NOMO-1 treated with DMSO at 0.1 percent for 48 hours (cell line): ENCODE data around the gene SAC3D1.

Experiments used
- DNase-seq: peaks from one replicate; lab custom pipeline; 2025; ENCODE audit not compliant: unreplicated experiment; lab: John Stamatoyannopoulos, UW

Gene SAC3D1

GRCh38 chr11:65059523-65059922 is 18.5 kb downstream of the SAC3D1 start:
- no peak for DNase-seq

GRCh38 chr11:65059959-65060824 is 19.2 kb downstream of the SAC3D1 start:
- DNase-seq: no peak

GRCh38 chr11:65060913-65061408 is 20.0 kb downstream of the SAC3D1 start:
- peak; percentile 35 for DNase-seq

- DNase-seq: no peak
These were observed 22.5 kb downstream of the SAC3D1 start for GRCh38 chr11:65063532-65063931.

- no peak for DNase-seq
These were observed 23.8 kb downstream of the SAC3D1 start for GRCh38 chr11:65064847-65065240.

- DNase-seq: no peak
These were observed 24.8 kb downstream of the SAC3D1 start for GRCh38 chr11:65065851-65066250.

- DNase-seq: no peak
These were observed 25.3 kb downstream of the SAC3D1 start for GRCh38 chr11:65066315-65066714.

- DNase-seq: no peak
These were observed 25.8 kb downstream of the SAC3D1 start for GRCh38 chr11:65066805-65067291.

GRCh38 chr11:65067446-65067845 is 26.4 kb downstream of the SAC3D1 start:
- no peak for DNase-seq

GRCh38 chr11:65069217-65069616 is 28.2 kb downstream of the SAC3D1 start:
- peak; percentile 64 for DNase-seq

GRCh38 chr11:65071907-65072630 is 31.1 kb downstream of the SAC3D1 start:
- no peak for DNase-seq

- no peak for DNase-seq
These were observed 31.6 kb downstream of the SAC3D1 start for GRCh38 chr11:65072631-65072966.

GRCh38 chr11:65077451-65077850 is 36.4 kb downstream of the SAC3D1 start:
- no peak for DNase-seq

GRCh38 chr11:65078151-65078550 is 37.1 kb downstream of the SAC3D1 start:
- DNase-seq: peak; percentile 39

GRCh38 chr11:65078786-65079342 is 37.9 kb downstream of the SAC3D1 start:
- DNase-seq: no peak

GRCh38 chr11:65083134-65083833 is 42.3 kb downstream of the SAC3D1 start:
- no peak for DNase-seq

- DNase-seq: peak; percentile 95
These were observed 43.0 kb downstream of the SAC3D1 start, which contains the start of the genes CDCA5 and ZFPL1 for GRCh38 chr11:65083834-65084597. Gene CDCA5 (minus strand): TSS chr11:65084040. CDS start chr11:65083978, 62 bp downstream. Gene ZFPL1 (plus strand): TSS chr11:65084222. CDS start chr11:65084699, 477 bp downstream.

- no peak for DNase-seq
These were observed 43.8 kb downstream of the SAC3D1 start for GRCh38 chr11:65084598-65085375.

- DNase-seq: no peak
These were observed 44.4 kb downstream of the SAC3D1 start for GRCh38 chr11:65085446-65085845.
